Fibroblast of lung (primary cell): ENCODE data around the gene KLF17. TPM values are rescaled to one million over a fixed set of nuclear protein-coding genes. Genes with fewer than 3 reads are reported as not detected.

Experiments
- DNase-seq, 2 donors: peaks; one replicate each; pipeline versions ENCODE4 v3.0.0 to v3.0.0-alpha.2; 2010; ENCODE audit warnings: low read depth in 2 of 2
- H2AFZ ChIP-seq: 2 replicates; pipeline ENCODE4 v1.5.1; 2012; ENCODE audit warnings: low read length, control low read depth, inconsistent platforms
- H3K27ac ChIP-seq: 2 replicates; pipeline ENCODE4 v1.5.1; 2011; ENCODE audit warnings: low read length, control low read depth; ENCODE audit not compliant: insufficient read depth
- H3K27me3 ChIP-seq: 2 replicates; pipeline ENCODE4 v1.5.1; 2011; ENCODE audit warnings: mild to moderate bottlenecking, low read length; ENCODE audit not compliant: control insufficient read depth, insufficient read depth
- H3K36me3 ChIP-seq: 2 replicates; pipeline ENCODE4 v1.5.1; 2011; ENCODE audit warnings: low read length; ENCODE audit not compliant: control insufficient read depth, insufficient read depth
- H3K4me1 ChIP-seq: 2 replicates; pipeline ENCODE4 v1.5.1; 2011; ENCODE audit warnings: low read length; ENCODE audit not compliant: control insufficient read depth, insufficient read depth; ENCODE audit errors: extremely low read depth
- H3K4me2 ChIP-seq: 2 replicates; pipeline ENCODE4 v1.5.1; 2011; ENCODE audit warnings: low read length, control low read depth; ENCODE audit not compliant: insufficient read depth; ENCODE audit errors: extremely low read depth
- H3K4me3 ChIP-seq, 4 experiments: fragments of 200-600 bp in 1 of 4; sonication (generic) in 1 of 4; replicated peaks in 1 of 4; 2 replicates each; pipeline ENCODE4 v1.5.1; 2011 to 2016; ENCODE audit warnings: low read length in 4 of 4, low read depth in 3 of 4, mild to moderate bottlenecking in 3 of 4, control low read depth in 2 of 4, inconsistent platforms in 1 of 4, mixed read lengths in 1 of 4; ENCODE audit not compliant: insufficient read depth in 1 of 4; ENCODE audit errors: control extremely low read depth in 1 of 4
- H3K79me2 ChIP-seq: 2 replicates; pipeline ENCODE4 v1.5.1; 2012; ENCODE audit warnings: mild to moderate bottlenecking, low read length, inconsistent platforms; ENCODE audit not compliant: control insufficient read depth, insufficient read depth
- H3K9ac ChIP-seq: 2 replicates; pipeline ENCODE4 v1.5.1; 2011; ENCODE audit warnings: mild to moderate bottlenecking, low read length, control low read depth; ENCODE audit not compliant: insufficient read depth
- H3K9me3 ChIP-seq: 2 replicates; pipeline ENCODE4 v1.5.1; 2012; ENCODE audit warnings: low read depth, low read length; ENCODE audit not compliant: control insufficient read depth, insufficient read depth
- H4K20me1 ChIP-seq: 2 replicates; pipeline ENCODE4 v1.5.1; 2011; ENCODE audit warnings: low read length; ENCODE audit not compliant: control insufficient read depth, insufficient read depth; ENCODE audit errors: extremely low read depth
- EZH2 ChIP-seq: IDR thresholded peaks from 2 replicates; pipeline ENCODE4 v1.5.1; 2012; ENCODE audit warnings: low read length, control low read depth, mild to moderate bottlenecking; ENCODE audit errors: missing control alignments
- polyA plus RNA-seq, 2 donors: library from polyadenylated mRNA; depleted of rRNA in 1 of 2; stranded (reverse) in 1 of 2; unstranded in 1 of 2; fragments of >200 nt; gene quantifications; 2 replicates each; pipeline ENCODE4 v1.2.1, GENCODE V29; 2011 to 2012; ENCODE audit warnings: missing spikeins in 1 of 2
- total RNA-seq: library from RNA; depleted of rRNA; stranded (reverse); fragments of >200 nt; gene quantifications from 2 replicates; pipeline ENCODE4 v1.2.1, GENCODE V29; 2014
- TF ChIP-seq, protein P1 (sequence below), 2 donors: IDR thresholded peaks in 1 of 2; conservative IDR thresholded peaks in 1 of 2; 1 replicate in 1 of 2; 2 replicates in 1 of 2; pipeline ENCODE4 v1.5.1; 2011 to 2012; ENCODE audit warnings: low read length in 2 of 2, control low read depth in 1 of 2, inconsistent platforms in 1 of 2, low read depth in 1 of 2, mild to moderate bottlenecking in 1 of 2

Gene KLF17
- total and polyA plus RNA-seq, 2 donors (not counting 1 experiment from before 2014, with no cell fraction given) = 0.05 to 0.50 TPM

DNA sequence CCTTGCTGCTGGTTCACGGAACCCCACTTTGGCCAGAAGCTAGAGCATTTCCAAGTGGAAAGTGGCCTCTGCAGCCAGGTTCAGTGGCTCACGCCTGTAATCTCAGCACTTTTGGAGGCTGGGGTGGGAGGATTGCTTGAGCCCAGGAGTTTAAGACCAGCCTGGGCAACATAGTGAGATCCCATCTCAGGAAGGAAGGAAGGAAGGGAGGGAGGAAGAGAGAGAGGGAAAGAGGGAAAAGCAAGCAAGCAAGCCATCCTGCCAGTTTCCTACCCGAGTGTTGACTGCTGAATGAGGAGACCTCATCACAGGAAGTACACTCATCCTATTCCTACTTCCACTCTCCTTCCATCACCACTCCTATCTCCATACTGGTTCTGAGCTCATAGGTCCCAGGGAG is 12.8 kb upstream of the KLF17 start:
- no peak for DNase-seq
- H3K27me3 ChIP-seq = no peaks in the 10 kb centered on the region
- H3K27ac ChIP-seq = no peak overlapping the region
- H3K79me2 ChIP-seq = no peaks in the 10 kb centered on the region
- no peaks in the 10 kb centered on the region for H3K4me1 ChIP-seq
- TF ChIP-seq, protein P1, sequence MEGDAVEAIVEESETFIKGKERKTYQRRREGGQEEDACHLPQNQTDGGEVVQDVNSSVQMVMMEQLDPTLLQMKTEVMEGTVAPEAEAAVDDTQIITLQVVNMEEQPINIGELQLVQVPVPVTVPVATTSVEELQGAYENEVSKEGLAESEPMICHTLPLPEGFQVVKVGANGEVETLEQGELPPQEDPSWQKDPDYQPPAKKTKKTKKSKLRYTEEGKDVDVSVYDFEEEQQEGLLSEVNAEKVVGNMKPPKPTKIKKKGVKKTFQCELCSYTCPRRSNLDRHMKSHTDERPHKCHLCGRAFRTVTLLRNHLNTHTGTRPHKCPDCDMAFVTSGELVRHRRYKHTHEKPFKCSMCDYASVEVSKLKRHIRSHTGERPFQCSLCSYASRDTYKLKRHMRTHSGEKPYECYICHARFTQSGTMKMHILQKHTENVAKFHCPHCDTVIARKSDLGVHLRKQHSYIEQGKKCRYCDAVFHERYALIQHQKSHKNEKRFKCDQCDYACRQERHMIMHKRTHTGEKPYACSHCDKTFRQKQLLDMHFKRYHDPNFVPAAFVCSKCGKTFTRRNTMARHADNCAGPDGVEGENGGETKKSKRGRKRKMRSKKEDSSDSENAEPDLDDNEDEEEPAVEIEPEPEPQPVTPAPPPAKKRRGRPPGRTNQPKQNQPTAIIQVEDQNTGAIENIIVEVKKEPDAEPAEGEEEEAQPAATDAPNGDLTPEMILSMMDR (conservative IDR thresholded peaks at IDR 0.05 in 1 of 2, IDR thresholded peaks at IDR 0.05 in 1 of 2; ENCODE audit: low read depth in 1 of 2, low read length in 2 of 2) = no peak
- no peak for TF ChIP-seq EZH2
- no peaks in the 10 kb centered on the region for H4K20me1 ChIP-seq
- no peak overlapping the region for H3K9ac ChIP-seq
- no peak overlapping the region for H3K4me3 ChIP-seq
- no peak overlapping the region for H2AFZ ChIP-seq
- H3K36me3 ChIP-seq = no peaks in the 10 kb centered on the region
- H3K4me2 ChIP-seq = no peak overlapping the region
- no peaks in the 10 kb centered on the region for H3K9me3 ChIP-seq

DNA sequence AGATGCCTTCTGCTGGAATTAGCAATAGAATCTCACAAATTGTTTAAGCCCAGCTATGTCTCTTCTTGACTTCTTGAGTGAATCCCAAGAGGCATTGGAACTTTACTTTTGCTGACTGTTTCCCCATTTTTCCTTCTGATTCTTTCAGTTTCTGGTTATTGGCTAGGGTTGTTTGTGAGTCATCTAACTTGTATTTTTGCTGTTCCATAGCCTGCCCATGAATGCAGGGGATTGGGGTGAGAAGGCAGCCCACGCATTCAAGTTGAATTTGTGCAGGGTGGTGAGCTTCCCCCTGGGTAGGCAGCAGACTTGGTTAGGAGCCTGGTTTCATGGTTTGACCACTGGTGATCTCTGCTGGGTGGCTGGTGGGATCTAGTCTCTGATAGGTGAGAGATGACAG is 10.4 kb upstream of the KLF17 start:
- H3K9ac ChIP-seq = no peak overlapping the region
- no peaks in the 10 kb centered on the region for H3K9me3 ChIP-seq
- DNase-seq = peak; percentile 41 to 83
- no peaks in the 10 kb centered on the region for H3K4me1 ChIP-seq
- no peaks in the 10 kb centered on the region for H3K27me3 ChIP-seq
- H2AFZ ChIP-seq = peak overlapping the region; percentile 40
- no peak for TF ChIP-seq EZH2
- no peaks in the 10 kb centered on the region for H3K36me3 ChIP-seq
- no peak overlapping the region for H3K4me3 ChIP-seq
- no peaks in the 10 kb centered on the region for H3K79me2 ChIP-seq
- H3K27ac ChIP-seq = no peak overlapping the region
- H4K20me1 ChIP-seq = no peaks in the 10 kb centered on the region
- H3K4me2 ChIP-seq = peak overlapping the region; percentile 63

DNA sequence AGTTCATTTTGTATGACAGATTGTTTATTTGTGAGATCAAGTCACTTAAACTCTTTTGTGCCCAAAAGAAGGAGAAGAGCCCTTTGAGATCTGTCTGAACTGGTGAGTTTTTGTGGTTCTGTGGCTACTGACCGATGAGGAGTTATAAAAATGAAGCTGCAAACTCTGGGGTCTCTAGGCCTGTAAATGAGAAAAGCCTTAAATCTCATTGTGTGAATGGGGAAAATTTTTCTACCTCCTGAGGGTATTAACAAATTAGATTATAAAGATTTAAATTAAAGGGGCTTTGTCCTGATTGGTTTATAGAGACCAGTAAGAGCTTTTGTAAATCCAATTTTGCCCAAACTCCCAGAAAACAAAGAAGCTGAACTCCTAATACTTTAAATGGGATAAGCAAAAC is 9.7 kb upstream of the KLF17 start:
- DNase-seq = no peak
- H3K4me3 ChIP-seq = no peak overlapping the region
- TF ChIP-seq, protein P1 (conservative IDR thresholded peaks at IDR 0.05 in 1 of 2, IDR thresholded peaks at IDR 0.05 in 1 of 2; ENCODE audit: low read depth in 1 of 2, low read length in 2 of 2) = no peak
- no peak for TF ChIP-seq EZH2

More for the DNA sequence above, 9.7 kb upstream of the KLF17 start:
- Histone ChIP-seq H3K27me3 (no peaks in the 10 kb centered on the region), H2AFZ (no peak overlapping the region), H4K20me1 (no peaks in the 10 kb centered on the region), H3K27ac (no peak overlapping the region), H3K36me3 (no peaks in the 10 kb centered on the region), H3K4me2 (no peak overlapping the region), H3K9ac (no peak overlapping the region), H3K4me1 (no peaks in the 10 kb centered on the region), H3K79me2 (no peaks in the 10 kb centered on the region), H3K9me3 (no peaks in the 10 kb centered on the region)
